Endodermal cell (in vitro differentiated cells): ENCODE data around the gene HMCN2. TPM values are rescaled to one million over a fixed set of nuclear protein-coding genes. Genes with fewer than 3 reads are reported as not detected.

Experiments
- DNase-seq: peaks from one replicate; pipeline ENCODE4 v3.0.0-alpha.2; 2017
- H3K27ac ChIP-seq: 2 replicates; pipeline ENCODE4 v1.5.1; 2013; ENCODE audit warnings: mild to moderate bottlenecking, low read depth, low read length, moderate library complexity
- H3K27me3 ChIP-seq: 2 replicates; pipeline ENCODE4 v1.6.1; 2013; ENCODE audit warnings: mild to moderate bottlenecking, low read length, moderate library complexity; ENCODE audit not compliant: insufficient read depth, control insufficient read depth, poor library complexity, severe bottlenecking
- H3K36me3 ChIP-seq: 2 replicates; pipeline ENCODE4 v1.7.0; 2013; ENCODE audit warnings: mild to moderate bottlenecking, low read length, moderate library complexity; ENCODE audit not compliant: control insufficient read depth, insufficient read depth
- H3K4me1 ChIP-seq: one replicate; pipeline ENCODE4 v1.7.0; 2013; ENCODE audit warnings: low read length; ENCODE audit not compliant: control insufficient read depth, insufficient read depth
- H3K4me3 ChIP-seq: 2 replicates; pipeline ENCODE4 v1.5.1; 2013; ENCODE audit warnings: mild to moderate bottlenecking, low read length, moderate library complexity
- H3K9ac ChIP-seq: 2 replicates; pipeline ENCODE4 v1.6.1; 2013; ENCODE audit warnings: mild to moderate bottlenecking, low read length, moderate library complexity; ENCODE audit not compliant: poor library complexity, severe bottlenecking; ENCODE audit errors: extremely low read depth
- H3K9me3 ChIP-seq: 2 replicates; pipeline ENCODE4 v1.6.1; 2013; ENCODE audit warnings: mild to moderate bottlenecking, low read length, moderate library complexity; ENCODE audit not compliant: control insufficient read depth
- H3K27ac Mint-ChIP-seq: 2 replicates; pipeline ENCODE4 v1.8.0; 2020; ENCODE audit warnings: mixed read lengths
- H3K27me3 Mint-ChIP-seq: 2 replicates; pipeline ENCODE4 v1.8.0; 2021; ENCODE audit warnings: mild to moderate bottlenecking, mixed read lengths; ENCODE audit not compliant: insufficient read depth
- H3K36me3 Mint-ChIP-seq: 2 replicates; pipeline ENCODE4 v1.8.0; 2020; ENCODE audit warnings: low read depth, mixed read lengths
- H3K4me1 Mint-ChIP-seq: 2 replicates; pipeline ENCODE4 v1.8.0; 2020; ENCODE audit warnings: mixed read lengths
- H3K4me3 Mint-ChIP-seq: 2 replicates; pipeline ENCODE4 v1.8.0; 2020; ENCODE audit warnings: mild to moderate bottlenecking, moderate library complexity, mixed read lengths
- H3K9me3 Mint-ChIP-seq: 2 replicates; pipeline ENCODE4 v1.8.0; 2020; ENCODE audit warnings: mild to moderate bottlenecking, mixed read lengths
- WGBS, 2 experiments: methylation state at CpG; one replicate each; pipeline versions ENCODE4 v1.1.5 to v1.1.7; 2013; ENCODE audit warnings: missing lambda C conversion rate in 2 of 2, mixed read lengths in 1 of 2; ENCODE audit not compliant: insufficient coverage in 1 of 2, insufficient read length in 1 of 2; 5-methylcytosine and 5-hydroxymethylcytosine counted together
- total RNA-seq, 2 donors: library from RNA; stranded (reverse); fragmentation: NEBNext Ultra II Directional in 1 of 2; extraction: Animal tissue kit (Norgen Biotek cat#: 25700) in 1 of 2; gene quantifications; 2 replicates in 1 of 2; 3 replicates in 1 of 2; pipeline ENCODE4 v1.2.1, GENCODE V29; 2021
- TF ChIP-seq, protein P1 (sequence below): fragments of 200-600 bp; sonication (generic); conservative IDR thresholded peaks from 2 replicates; pipeline ENCODE4 v1.5.0; 2021; ENCODE audit warnings: antibody characterized with exemption, mild to moderate bottlenecking

HMCN2 gene
- total RNA-seq, 2 donors from 2014 or later, result 3.3 to 3.9 TPM

DNA sequence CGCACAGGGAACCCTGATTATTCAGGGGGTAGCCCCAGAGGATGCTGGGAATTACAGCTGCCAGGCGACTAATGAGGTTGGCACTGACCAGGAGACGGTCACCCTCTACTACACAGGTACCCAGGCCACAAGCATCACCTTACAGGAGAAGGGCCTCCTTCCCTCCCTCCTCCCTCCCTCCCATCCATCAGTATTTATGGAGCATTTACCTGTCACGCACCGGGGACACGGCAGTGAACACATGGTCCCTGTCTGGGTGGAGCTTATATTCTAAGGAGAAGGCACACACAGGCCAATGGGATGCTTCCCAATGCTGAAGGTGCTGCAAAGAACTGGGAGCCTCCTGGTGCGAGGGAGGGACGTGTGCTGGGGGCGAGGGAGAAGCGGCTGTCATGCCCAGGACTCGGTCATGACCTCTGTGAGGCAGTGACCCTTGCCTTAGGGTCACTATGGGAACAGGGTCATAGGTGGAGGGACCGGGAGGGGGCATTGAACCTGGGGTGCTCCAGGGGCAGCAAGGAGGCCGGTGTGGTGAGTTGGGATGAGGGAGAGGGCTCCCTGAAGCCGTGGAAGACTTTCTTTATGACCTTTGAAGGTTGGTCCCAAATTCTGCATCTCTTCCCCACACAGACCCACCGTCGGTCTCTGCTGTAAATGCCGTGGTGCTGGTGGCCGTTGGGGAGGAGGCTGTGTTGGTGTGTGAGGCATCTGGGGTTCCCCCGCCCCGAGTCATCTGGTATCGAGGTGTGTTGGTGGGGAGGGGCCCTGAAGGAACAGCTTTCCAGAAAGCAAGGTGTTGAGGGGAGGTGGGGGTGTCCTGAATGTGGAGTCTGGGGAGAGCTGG lies 41.5 kb downstream of the HMCN2 start:
- 90 to 91% methylated on average over 2 to 21 of the region's 21 CpGs for WGBS, 2 experiments
- Mint-ChIP-seq H3K27ac (no peak overlapping the region), H3K27me3 (no peaks in the 10 kb centered on the region), H3K9me3 (no peaks in the 10 kb centered on the region), H3K4me3 (no peak overlapping the region), H3K36me3 (no peaks in the 10 kb centered on the region), H3K4me1 (no peaks in the 10 kb centered on the region)
- no peaks in the 10 kb centered on the region for H3K4me1 ChIP-seq
- H3K36me3 ChIP-seq, result no peaks in the 10 kb centered on the region
- no peak overlapping the region for H3K9ac ChIP-seq
- H3K4me3 ChIP-seq, result no peak overlapping the region
- H3K9me3 ChIP-seq, result no peaks in the 10 kb centered on the region
- TF ChIP-seq, protein P1, sequence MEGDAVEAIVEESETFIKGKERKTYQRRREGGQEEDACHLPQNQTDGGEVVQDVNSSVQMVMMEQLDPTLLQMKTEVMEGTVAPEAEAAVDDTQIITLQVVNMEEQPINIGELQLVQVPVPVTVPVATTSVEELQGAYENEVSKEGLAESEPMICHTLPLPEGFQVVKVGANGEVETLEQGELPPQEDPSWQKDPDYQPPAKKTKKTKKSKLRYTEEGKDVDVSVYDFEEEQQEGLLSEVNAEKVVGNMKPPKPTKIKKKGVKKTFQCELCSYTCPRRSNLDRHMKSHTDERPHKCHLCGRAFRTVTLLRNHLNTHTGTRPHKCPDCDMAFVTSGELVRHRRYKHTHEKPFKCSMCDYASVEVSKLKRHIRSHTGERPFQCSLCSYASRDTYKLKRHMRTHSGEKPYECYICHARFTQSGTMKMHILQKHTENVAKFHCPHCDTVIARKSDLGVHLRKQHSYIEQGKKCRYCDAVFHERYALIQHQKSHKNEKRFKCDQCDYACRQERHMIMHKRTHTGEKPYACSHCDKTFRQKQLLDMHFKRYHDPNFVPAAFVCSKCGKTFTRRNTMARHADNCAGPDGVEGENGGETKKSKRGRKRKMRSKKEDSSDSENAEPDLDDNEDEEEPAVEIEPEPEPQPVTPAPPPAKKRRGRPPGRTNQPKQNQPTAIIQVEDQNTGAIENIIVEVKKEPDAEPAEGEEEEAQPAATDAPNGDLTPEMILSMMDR, result no peak
- no peak overlapping the region for H3K27ac ChIP-seq
- DNase-seq, result no peak
- H3K27me3 ChIP-seq, result no peaks in the 10 kb centered on the region

- Mint-ChIP-seq H3K4me1 (no peaks in the 10 kb centered on the region), H3K4me3 (no peak overlapping the region), H3K36me3 (no peaks in the 10 kb centered on the region), H3K9me3 (no peaks in the 10 kb centered on the region), H3K27me3 (no peaks in the 10 kb centered on the region), H3K27ac (no peak overlapping the region)
- Histone ChIP-seq H3K4me1 (no peaks in the 10 kb centered on the region), H3K36me3 (no peaks in the 10 kb centered on the region), H3K9me3 (no peaks in the 10 kb centered on the region), H3K9ac (no peak overlapping the region), H3K4me3 (no peak overlapping the region), H3K27me3 (no peaks in the 10 kb centered on the region), H3K27ac (no peak overlapping the region)
- DNase-seq, result no peak
- 88 to 94% methylated on average over 2 to 5 of the region's 5 CpGs for WGBS, 2 experiments
- TF ChIP-seq, protein P1, result no peak
Measured at GRCh38 chr9:130307667-130307943, 42.0 kb downstream of the HMCN2 start.

GRCh38 chr9:130308081-130308571 lies 42.6 kb downstream of the HMCN2 start:
- WGBS, 2 experiments, result 86 to 92% methylated on average over 13 to 14 of the region's 14 CpGs
- no peaks in the 10 kb centered on the region for H3K4me1 ChIP-seq

More at GRCh38 chr9:130308081-130308571, 42.6 kb downstream of the HMCN2 start:
- Histone ChIP-seq H3K4me3 (no peak overlapping the region), H3K36me3 (no peaks in the 10 kb centered on the region), H3K27ac (no peak overlapping the region), H3K9ac (no peak overlapping the region), H3K27me3 (no peaks in the 10 kb centered on the region), H3K9me3 (no peaks in the 10 kb centered on the region)
- TF ChIP-seq, protein P1, result no peak
- no peaks in the 10 kb centered on the region for H3K9me3 Mint-ChIP-seq
- H3K27me3 Mint-ChIP-seq, result no peaks in the 10 kb centered on the region
- no peaks in the 10 kb centered on the region for H3K36me3 Mint-ChIP-seq
- no peaks in the 10 kb centered on the region for H3K4me1 Mint-ChIP-seq
- H3K4me3 Mint-ChIP-seq, result no peak overlapping the region
- no peak for DNase-seq
- no peak overlapping the region for H3K27ac Mint-ChIP-seq
